HG03175 (cell line): ENCODE data around the gene DENND1A.
"Not testable (repeated sequence)": the region's sequence is repeated elsewhere in the genome, so short reads cannot be mapped to it uniquely, and the experiment has no call there.

Experiments used
- ATAC-seq: cut with Tn5 transposase; IDR thresholded peaks from one replicate; pipeline ENCODE4 v1.9.1; 2021; ENCODE audit warnings: mild to moderate bottlenecking, moderate library complexity; ENCODE audit not compliant: unreplicated experiment

Gene DENND1A

DNA sequence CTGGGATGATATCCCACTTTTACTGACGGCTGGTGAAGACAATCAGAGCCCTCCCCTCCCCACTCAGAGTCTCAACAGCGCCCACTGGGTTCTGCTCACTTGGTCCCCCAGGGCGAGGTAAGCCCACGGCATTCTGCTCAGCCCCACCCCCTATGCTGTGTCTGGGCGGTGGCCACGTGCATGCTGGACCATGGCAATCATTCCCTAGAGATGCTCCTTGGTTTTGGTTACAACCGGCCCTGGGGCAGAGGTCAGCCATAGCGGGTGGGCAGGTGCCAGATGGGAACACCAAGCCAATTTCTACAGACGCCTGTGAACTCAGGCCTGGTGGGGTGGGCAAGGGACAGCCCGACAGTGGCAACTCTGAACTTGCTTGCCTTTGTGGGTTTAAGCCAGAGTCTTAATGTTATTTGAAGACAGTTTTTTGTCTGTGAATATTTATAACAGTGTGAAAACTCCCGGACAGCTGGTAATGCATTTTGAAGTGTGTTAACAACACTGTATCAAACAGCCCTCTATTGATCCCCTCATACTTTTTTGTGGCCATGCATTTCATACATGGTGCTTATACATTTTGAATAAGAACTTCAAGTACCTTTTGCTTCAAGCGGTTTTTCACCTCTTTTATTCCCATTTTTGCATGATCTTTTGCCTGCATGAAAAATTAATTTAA lies 479.7 kb downstream of the DENND1A start:
- ATAC-seq = no peak

DNA sequence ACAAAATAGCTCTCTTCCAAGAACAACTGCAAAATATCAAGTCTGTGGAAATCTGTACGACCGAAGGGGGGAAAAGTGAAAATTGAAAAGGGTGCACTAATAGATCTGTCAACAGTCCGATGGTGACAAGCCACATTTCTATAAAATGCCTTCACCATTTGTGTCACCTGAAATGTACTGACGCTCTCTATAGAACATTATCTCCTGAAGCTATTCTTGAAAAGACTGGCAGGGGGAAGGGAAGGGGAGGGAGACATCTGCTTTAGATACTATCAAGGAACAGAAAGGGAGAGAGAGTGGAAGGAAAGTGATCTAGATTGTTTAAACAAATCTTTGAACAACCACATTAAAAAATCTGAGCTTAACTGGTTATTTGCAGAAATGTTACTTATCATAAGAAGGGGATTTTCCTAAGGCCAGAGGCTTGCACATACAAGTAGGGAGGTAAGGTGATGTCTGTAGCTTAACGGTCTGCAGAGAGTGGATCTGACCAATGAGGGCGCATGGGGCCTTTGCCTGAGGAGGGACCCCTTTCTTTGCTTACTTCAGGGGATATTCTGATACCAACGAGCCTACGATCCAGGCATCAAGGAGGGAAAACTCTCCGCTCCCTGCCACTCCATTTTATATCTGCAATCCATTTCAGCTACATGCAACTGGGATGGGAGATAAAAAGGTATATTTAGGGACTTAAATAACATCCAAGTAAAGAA lies 481.8 kb downstream of the DENND1A start:
- no peak for ATAC-seq

DNA sequence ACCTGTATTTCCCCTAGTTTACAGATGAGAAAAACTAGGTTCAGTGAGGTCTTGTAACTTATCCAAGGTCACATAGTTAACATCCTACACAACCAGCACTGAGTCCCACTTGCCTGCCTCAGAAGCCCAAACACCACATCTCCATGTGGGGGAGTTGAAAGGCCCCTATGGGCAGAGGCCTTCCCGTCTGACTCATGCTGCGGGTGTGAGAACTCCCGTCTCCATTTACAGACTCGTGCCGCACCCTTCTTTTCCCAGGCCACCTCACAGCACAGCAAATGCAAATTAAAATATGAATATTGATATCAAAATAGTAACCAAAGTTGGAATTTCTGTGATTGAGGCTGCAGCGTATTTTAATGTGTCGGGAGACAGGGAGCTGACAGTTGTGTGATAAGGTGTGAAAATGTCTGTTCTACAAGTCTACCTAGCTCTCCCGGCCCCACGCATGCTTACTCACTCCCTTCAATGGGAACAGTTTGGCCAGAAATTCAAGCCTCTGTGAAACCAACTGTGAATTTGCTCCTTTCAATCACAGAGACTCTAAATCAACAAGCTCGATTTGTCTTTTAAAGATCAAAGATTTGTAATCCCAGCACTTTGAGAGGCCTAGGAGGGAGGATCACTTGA lies 483.8 kb downstream of the DENND1A start:
- ATAC-seq = no peak

DNA sequence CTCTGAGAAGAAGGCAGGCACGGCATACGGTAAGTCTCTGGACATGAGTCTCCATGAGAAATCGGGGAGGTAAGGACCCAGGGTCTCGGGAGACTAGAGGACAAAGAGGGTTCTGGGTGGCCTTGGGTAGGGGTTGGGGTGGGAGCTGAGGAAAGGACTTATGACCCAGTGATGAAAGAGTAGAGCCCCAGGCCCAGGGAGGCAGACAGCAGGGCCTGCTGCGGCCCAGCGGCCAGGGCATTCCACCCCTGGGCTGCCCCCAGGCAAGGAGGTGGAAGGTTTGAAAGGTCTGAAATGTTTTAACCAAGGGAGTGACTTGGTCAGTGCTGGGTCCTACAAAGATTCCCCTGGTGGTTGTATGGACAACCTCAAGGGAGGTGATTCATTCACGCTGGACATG lies 484.8 kb downstream of the DENND1A start:
- no peak for ATAC-seq

DNA sequence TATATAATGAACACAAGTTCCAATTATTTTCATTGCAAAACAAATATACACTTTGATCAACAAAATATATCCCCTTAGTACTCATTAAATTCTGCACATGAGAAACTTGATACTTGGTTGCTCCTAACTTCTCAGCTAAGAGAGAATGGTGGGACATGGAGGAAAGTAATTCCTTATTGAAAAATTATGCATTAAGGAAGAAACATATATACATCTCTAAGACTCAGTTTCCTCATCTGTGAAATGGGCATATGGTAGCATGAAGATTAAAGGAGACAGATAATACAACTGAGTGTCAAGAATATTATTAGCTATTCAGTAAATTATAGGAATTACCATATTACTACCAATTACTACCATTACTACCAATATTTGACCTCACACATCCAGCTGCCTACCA lies 488.2 kb downstream of the DENND1A start:
- ATAC-seq = no peak

DNA sequence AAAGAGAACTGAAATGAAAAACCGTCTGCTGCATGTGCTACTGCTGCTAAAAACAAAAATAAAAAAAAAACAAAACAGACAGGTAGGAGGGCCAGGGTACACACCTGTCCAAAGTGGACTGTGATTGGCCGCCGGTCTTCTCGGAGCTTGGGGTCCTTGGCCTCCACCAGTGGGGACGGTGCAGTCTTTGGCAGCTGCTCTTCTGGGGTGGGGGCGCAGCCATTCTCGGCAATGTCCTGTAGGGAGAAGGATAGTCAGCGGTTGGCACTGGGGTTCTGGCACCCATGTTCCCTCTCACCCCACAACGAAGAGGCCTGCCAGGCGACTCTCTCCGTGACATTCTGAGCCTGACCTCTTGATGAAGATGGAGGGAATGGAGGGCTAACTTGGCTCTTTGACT lies 489.7 kb downstream of the DENND1A start:
- no peak for ATAC-seq

DNA sequence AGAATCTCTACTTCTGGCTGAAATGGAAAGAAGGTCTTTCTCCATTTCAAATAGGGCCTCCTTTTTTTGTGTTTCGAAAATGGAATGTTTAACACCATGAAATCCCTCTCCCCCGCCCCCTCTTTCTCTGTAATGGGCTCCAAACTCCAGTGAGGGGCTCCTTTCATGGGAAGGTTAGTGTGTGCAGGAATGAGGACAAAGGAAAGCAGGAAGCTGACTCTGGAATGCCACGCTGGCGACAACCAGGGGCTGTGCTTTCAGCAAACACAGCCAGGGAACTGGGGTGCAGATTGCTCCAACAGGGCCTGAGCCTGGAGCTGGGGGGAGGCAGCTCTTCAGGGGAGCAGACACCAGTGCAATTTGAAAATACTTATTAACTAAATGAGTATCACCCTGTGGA lies 491.1 kb downstream of the DENND1A start:
- ATAC-seq = no peak

DNA sequence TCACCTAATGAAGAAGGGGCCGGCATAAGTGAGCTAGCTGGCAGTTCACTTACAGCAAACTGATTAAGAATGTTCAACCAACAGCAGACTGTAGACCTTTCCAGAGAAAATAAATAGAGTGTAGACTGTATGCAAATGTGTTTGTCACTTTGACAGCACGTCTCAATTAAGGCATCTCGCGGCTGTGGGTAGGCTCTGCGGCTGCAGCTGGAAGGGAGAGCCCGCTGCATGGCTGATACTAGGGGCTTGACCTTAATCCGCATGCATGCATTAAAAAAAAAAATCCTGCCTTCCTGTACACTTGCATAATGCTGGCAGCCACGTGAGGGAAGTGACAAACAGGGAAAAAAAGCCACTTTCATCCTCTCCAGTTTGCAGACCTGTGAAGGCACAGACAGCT lies 491.6 kb downstream of the DENND1A start:
- no peak for ATAC-seq

DNA sequence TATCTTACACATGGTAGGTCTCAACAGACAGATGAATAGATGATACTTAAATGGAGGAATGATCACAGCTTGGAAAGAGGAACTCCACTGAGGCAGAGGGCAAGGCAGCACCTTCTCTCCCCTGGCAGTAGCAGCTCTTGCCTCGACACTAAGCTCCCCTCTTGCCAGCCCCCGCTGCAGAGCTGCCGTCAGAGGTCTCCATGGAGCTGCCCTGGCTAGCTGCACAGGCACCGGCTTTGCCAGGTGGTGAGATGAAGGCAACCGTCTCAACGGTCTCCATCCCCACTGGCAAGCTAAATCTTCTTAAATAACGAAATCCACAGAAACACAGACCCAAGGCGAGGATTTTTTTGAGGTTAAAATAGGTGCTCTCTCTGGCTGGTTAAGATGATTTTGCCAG lies 492.7 kb downstream of the DENND1A start:
- no peak for ATAC-seq

DNA sequence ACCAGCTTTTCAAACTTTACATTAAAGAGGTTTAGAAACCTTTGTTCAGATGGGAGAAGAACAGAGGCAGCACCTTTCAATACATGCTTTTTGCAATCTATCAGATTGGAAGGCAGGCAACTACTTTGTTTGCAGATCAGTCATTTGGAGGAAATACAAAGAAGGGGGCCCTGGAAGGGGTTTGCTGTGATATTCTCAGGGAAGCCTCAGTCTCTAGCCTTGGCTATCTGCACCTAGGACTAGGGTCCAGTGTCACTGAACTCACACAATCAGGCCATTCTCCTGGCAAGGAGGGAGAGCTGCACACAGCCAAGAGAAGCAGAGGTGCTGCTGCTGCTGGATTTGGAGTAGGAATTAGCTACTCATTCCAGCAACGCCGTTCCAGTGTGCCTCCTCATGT lies 494.5 kb downstream of the DENND1A start:
- no peak for ATAC-seq

DNA sequence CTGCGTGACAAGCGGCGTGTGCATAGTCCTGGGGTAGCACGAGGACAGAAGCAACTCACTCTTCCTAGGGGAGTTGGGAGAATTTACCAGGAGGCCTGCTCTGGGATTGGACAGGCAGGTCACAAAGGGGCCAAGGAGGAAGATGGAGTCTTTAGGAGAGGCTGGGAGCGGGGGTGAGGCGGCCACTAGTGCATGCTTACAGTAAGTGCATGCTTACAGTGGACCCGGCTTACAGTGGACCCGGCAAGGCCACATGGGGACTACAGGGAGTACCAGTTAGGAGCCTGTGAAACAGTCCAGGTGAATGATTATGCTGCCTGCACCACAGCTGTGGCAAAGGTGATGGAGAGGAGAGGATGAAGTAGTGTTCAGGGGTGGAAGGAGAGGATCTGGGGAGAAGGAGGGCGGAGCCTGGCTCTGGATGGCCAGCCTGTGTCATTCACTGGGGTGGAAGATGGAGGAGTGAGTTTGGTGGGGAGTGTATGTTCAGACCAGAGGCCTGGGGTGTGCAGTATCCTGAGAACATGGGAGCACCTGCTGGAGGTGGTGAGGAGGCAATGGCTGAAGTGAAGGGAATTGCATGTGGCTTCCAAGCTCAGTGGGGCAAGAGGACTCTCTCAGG lies 495.2 kb downstream of the DENND1A start:
- ATAC-seq = no peak

DNA sequence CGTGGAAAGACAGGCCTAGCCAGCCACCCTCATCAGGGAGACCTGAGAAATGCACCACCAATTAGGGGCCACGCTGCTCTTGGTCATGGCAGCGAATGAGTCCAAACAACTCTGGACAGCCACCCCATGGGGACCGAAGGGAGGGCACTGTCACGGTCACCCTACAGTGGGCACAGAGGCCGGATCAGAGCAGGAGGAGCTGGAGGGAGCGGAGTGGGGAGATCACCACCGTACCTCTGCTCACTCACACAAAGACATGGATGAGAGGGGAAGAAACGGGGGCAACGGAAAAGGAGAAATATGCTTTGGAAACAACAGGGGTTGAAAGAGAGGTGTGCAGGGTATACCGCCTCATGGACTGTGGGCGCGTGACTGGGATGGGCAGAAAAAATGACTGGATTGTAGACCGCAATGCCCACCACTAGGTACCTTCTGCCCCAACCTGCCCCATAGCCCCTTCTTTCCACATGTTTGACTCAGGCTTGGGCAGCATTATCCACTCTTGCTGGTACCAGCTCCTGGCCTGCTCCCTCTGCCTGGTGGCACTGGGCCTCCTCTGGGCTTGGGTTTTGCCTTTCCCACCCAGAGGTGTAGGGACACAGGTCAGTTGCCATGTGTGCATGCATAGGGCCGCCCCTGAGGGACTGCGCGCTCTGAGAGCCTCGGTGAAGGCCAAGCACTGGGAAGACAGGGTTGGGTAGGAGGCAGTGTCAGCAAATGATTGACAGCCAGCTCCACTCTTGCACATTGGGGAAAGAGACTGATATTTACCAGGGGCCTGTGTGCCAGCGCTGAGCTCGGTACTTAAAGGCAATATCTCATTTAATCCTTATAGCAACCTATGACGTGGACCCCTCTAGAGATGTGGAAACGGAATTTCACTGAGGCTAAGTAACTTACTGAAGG lies 497.3 kb downstream of the DENND1A start:
- no peak for ATAC-seq

DNA sequence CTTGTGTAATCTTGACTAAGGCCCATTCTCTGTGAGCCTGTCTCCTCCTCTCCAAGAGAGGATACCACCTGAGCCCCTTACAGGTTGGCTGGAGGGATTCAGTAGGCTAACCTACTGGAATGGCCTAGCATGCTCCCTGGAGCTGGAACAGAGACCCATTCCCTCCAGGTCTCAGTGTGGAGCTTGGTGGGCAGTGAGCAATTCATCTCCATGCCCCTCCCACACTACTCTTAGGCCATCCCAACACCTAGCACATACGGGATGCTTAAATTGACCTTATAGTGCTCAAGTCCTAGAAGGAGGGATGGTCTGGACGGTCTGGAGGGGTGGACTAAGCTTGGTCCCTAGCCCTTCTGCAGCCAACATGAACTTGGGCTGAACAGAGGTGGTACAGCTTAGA lies 498.3 kb downstream of the DENND1A start:
- no peak for ATAC-seq

DNA sequence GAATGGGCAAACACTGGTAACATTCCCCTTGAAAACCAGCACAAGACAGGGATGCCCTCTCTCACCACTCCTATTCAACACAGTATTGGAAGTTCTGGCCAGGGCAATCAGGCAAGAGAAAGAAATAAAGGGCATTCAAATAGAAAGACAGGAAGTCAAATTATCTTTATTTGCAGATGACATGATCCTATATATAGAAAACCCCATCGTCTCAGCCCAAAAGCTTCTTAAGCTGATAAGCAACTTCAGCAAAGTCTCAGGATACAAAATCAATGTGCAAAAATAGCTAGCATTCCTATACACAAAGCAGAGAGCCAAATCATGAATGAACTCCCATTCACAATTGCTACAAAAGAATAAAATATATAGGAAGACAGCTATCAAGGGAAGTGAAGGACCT lies 501.5 kb downstream of the DENND1A start:
- not testable (repeated sequence) for ATAC-seq

DNA sequence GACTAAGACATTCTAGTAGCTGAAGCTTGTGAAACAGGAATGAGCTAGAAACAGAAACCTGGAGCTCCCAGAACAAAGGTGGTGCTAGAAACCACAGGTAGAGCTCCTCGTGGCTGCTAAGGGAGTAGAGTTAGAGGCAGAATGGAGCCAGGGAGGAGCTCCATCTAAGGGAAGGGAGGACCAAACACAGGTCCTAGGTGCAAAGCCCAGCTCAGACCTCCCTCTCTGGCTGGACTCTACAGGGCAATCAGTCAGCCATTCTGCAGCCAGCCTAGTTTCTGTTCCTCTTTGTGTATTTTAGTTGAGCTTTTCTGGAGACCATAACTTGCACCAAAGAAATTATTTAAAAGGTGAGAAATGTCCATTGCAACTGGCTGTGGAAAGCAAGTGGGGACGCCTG lies 503.5 kb downstream of the DENND1A start:
- ATAC-seq = peak; percentile 94

DNA sequence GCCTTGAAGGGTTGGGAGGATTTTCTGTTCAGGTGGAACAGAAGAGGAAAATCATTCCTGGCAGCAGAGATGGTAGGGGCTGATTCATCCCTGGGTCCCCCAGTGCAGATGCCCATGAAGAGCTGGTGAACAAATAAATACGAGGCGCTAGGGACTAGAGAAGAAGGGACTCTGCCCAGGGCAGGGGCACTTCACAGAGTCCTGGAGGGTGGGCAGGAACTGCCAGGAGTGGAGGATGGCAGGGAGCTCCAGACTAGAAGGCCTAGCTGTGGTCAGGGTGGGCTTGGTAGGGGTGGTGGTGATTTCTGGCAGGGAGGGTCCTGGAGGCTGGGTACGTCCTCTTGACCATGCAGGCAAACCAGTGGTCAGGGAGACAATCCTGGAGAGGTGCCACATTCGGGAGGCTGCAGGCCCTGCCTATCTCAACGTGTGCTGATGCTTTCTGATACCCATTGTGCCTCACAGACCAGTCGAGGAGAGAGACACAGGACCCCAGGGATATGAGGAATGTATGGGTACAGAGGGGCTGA lies 504.0 kb downstream of the DENND1A start:
- ATAC-seq = no peak

DNA sequence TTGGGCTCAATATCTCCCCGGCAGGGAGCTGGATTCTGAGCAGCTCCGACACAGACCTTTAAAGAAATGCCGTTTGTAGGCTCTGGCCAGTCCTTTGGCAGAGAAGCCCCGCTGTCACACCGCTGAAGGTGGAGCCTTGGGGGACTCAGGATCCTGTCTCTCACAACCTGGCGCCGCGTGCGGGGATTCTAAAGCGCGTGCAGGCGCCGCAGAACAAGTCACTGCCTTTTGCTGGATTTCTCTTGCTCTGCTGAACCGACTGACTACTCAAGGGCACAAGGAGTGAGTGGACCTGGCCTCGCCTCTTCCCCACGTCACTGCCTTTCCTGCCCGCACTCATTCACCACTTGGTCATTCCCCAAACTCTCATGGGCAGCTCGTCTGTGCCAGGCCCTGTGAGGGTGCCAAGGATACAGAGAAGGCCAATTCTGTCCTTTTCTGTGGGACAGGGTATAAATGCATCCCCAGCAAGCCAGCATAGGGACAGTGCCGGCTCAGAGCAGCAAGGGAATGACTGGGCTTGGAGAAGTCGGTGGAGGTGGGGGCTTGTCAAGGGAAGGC lies 504.6 kb downstream of the DENND1A start:
- ATAC-seq = no peak

DNA sequence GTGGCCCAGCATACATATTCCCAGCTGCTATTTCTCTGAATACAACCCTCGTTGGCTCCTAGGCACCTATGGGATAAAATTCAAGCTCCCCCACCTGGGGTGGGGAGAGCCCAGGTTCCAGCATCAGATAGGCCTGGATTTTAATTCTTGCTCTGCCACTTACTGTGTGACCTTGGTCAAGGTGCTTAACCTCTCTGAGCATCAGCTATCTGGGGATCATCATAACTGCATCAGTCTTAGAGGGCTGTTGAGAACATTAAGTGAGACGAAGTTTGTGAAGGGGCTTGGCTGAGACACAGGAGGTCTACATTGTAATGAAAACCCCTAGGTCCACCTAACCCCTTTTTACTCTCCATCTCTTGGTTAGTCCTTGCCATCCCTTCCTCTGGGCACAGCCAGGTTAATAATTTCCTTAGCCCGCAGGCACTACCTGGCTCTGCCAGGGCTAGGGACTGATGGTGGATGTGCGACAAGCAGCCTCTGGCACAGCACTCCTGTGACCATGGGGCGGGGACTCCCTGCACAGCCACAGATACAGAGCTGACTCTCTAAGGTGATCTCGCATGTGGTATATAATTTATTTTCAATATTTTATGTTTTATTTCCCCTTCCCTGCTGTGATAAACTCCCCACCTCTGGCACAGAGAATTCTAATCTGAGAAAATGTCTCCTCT lies 505.2 kb downstream of the DENND1A start:
- no peak for ATAC-seq

DNA sequence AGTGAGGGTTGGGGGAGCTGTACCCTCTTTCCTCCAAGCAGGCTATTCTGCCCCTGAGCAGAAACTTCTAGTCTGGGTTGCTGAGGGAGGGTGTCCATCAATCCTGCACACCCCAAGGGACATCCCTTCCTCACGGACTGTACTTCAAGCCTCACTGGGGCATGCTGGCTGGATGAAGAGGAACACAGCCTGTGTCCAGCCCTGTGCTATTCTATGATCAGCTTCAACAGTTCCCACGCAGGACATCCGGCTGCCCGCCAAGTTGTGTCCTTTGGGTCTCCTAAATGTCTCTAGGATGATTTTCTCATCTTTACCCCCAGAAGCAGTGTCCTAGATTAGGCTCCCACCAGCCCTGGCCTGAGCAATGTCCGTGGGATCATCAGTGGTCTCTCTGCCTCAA lies 505.8 kb downstream of the DENND1A start:
- no peak for ATAC-seq

DNA sequence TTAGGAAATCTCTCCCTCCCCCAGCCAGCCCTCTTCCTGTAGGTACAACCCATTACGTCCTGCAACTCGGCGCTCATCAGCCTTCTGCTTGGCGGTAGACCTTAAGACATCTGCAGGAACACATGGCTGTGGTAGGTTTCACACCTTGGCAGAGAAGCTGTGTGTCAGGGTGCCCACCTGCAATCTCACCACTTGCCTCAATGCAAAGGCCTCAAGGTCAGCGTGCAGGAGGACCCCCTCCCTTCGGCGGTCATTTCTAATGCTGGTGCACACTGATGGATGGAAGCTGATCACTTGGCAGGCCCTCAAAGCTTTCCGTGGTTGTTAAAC lies 506.6 kb downstream of the DENND1A start:
- ATAC-seq = no peak
